Epithelial cell of prostate (primary cell): ENCODE data around the gene ITGA2.

Experiments
- DNase-seq: peaks from one replicate; pipeline ENCODE4 v3.0.0-alpha.2; 2011; ENCODE audit warnings: low read depth, low spot score
- H3K27ac ChIP-seq: fragments of 450-650 bp; 2 replicates; pipeline ENCODE4 v1.5.1; 2017; ENCODE audit warnings: mild to moderate bottlenecking

Gene ITGA2

DNA sequence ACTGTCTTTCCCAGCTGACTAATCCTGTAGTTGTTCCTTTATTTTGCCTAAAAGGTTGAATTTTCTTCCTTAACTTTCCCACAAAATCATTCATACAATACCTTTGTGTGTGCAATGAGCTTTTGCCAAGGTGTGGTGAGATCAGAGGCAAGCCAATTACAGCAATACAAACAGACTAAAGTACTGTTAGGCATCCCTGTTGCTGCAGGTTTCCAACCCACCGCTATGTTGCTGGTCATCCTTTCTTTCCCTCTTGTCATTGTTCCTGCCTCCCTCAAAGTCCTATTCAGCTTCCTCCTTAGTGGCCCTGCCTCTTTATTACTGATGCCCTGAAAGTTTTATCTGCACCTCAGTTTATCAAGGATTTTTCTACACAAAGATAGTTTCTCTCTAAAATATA is 22.1 kb downstream of the ITGA2 start:
- peak overlapping the region; percentile 95 for H3K27ac ChIP-seq
- DNase-seq, result no peak

DNA sequence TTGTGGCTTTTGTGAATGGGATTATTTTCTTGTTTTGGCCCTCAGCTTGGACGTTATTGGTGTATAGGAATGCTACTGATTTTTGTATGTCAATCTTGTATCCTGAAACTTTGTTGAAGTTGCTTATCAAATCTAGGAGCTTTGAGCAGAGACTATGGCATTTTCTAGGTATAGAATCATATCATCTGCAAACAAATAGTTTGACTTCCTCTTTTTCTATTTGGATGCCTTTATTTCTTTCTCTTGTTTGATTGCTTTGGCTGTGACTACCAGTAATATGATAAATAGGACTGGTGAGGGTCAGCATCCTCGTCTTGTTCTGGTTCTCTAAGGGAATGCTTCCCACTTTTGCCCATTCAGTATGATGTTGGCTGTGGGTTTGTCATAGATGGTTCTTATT is 24.7 kb downstream of the ITGA2 start:
- no peak for DNase-seq
- H3K27ac ChIP-seq, result peak overlapping the region; percentile 95

- no peak for DNase-seq
- peak overlapping the region; percentile 95 for H3K27ac ChIP-seq
Measured at GRCh38 chr5:53017383-53017782, 28.2 kb downstream of the ITGA2 start.

- DNase-seq, result no peak
- peak overlapping the region; percentile 95 for H3K27ac ChIP-seq
Measured at GRCh38 chr5:53017794-53018391, 28.7 kb downstream of the ITGA2 start.

DNA sequence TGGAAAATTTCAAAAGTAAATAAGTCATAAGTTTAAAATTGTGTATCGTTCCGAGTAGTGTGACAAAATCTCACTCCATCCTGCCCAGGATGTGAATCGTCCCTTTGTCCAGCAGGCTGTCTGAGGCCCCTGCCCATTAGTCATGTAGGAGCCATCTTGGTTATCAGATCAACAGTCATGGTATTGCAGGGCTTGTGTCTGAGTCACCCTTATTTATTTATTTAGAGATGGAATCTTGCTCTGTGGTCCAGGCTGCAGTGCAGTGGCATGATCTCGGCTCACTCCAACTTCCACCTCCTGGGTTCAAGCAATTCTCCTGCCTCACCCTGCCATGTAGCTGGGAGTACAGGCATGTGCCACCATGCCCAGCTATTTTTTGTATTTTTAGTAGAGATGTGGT is 30.2 kb downstream of the ITGA2 start:
- H3K27ac ChIP-seq, result peak overlapping the region; percentile 95
- peak; percentile 73 for DNase-seq

DNA sequence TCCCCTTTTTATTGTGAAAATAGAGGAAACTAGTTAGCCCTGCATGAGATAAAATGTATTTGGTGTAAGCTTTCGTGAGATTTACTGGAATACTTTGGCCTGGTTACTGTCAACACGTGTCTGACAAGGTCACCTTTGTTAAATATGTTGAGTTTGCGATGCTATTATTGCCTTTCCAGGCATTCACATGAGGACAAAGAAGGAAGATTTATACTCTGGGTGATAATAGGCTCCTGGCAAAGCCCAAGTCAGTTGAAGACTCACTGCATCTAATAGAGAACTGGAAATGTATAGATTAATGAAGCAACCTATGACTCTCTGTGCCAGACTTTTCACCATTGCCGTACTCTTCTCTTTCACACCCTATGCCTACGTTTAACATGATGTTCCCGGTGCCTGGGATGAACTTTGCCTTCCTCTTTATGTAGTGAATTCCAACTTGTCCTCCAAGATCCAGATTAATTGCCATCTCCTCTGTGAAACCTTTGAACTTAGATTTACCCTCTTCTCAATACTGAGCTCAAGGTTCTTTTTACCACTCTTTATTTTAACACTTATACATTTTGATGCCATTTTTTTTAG is 33.9 kb downstream of the ITGA2 start:
- H3K27ac ChIP-seq, result peak overlapping the region; percentile 95
- DNase-seq, result no peak

DNA sequence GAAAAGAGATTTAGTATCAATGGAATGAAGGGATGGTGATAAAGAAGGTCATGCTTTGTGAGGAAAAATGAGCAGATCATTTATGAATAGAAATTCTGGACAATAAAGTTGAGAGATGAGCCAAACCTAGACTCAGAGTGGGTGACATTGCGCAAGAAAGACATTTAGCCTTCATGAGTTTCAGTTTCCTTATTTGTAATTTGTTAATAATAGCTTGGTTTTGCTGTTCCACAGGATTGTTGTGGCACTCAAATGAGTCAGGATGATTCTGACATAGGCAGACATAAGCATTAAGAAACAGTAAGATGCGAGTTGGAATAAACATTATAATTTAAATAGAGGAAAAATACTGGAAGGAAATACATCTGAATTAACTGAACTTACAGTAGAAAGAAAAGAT is 34.8 kb downstream of the ITGA2 start:
- DNase-seq, result peak; percentile 59
- H3K27ac ChIP-seq, result peak overlapping the region; percentile 95

GRCh38 chr5:53024535-53024934 is 35.4 kb downstream of the ITGA2 start:
- DNase-seq, result no peak
- H3K27ac ChIP-seq, result peak overlapping the region; percentile 95

DNA sequence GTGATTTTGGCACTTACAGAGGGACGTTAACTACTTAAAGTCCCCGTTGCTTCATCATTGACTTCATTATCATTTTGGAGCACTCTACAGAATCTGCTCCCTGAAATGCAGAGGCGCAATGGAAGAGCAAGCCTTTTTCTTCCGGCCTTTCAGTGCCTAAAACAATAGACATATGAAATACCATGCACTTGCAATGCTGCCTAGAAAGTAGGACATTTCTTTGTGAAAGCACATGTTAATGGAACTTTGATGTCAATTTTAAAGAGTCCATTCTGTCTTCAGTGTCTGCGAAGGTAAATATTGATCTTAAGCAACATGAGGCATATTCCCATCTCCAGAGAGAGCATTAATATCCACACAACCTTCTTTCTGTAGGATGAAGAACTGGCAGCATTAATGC is 36.3 kb downstream of the ITGA2 start:
- peak overlapping the region; percentile 95 for H3K27ac ChIP-seq

DNA sequence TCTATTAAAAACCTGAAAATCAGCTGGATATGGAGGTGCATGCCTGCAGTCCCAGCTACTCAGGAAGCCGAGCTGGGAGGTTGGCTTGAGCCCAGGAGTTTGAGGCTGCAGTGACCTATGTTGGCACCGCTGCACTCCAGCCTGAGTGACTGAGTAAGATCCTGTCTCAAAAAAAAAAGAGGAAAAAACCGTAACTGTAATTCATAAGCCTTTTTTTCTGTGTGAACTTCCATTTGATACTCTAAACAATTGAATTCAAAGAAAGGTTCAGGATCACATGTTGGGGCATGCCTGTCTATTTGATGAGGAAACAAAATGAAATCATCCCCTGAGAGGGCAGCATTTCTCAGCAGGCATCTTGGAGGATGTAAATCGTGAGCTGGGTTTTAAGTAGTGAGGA is 38.8 kb downstream of the ITGA2 start:
- peak; percentile 76 for DNase-seq
- H3K27ac ChIP-seq, result peak overlapping the region; percentile 95

More for the DNA sequence above, 36.3 kb downstream of the ITGA2 start:
- no peak for DNase-seq

DNA sequence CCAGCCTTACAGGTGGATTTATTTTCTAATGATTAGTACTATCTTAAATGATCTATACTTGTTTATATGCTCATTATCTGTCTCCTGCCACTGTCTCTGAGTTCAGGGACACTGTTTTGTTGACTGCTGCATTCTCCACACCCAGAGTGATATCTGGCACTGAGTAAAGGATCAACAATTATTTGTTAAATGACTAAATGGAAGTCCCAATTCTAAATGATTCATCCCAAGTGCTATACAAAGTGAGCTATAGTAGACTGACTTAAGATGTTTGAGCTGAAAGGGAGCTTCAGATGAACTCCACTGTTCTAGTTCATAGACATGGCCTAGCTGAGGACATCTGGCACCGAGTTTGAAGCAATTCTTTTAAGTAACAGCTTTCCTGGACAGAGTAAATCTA is 40.5 kb downstream of the ITGA2 start:
- no peak for DNase-seq
- peak overlapping the region; percentile 95 for H3K27ac ChIP-seq

- H3K27ac ChIP-seq, result peak overlapping the region; percentile 95
- DNase-seq, result no peak
Measured at GRCh38 chr5:53030893-53031292, 41.7 kb downstream of the ITGA2 start.

- peak overlapping the region; percentile 95 for H3K27ac ChIP-seq
Measured at GRCh38 chr5:53031695-53032096, 42.5 kb downstream of the ITGA2 start.

GRCh38 chr5:53032188-53032587 is 43.0 kb downstream of the ITGA2 start:
- H3K27ac ChIP-seq, result peak overlapping the region; percentile 95
- no peak for DNase-seq

More at GRCh38 chr5:53031695-53032096, 42.5 kb downstream of the ITGA2 start:
- peak; percentile 61 for DNase-seq

GRCh38 chr5:53034832-53035231 is 45.7 kb downstream of the ITGA2 start:
- DNase-seq, result no peak
- H3K27ac ChIP-seq, result peak overlapping the region; percentile 95

DNA sequence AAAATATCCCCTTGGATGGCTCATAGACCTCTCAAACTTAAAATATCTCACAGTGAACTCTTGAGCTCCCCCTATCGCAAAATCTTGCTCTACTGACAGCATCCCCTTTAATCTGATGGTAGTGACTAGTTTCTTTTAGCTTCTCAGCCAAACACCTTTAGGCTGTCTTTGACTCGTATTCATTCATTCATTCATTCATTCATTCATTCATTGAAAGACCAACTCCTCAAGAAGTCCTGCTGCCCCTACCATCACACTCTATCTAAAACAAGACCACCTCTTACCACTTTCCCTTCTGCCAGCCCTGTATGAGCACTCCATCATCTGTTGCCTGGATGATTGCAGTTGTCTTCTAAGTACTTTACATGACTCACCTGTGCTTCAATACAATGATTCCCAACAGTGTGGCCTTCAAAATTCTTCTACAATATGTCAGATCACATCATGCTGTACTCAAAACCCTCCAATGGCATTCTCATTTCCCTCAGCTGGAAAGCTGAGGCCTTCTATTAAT is 46.8 kb downstream of the ITGA2 start:
- H3K27ac ChIP-seq, result peak overlapping the region; percentile 95
- peak; percentile 98 for DNase-seq

- peak overlapping the region; percentile 95 for H3K27ac ChIP-seq
- peak; percentile 82 for DNase-seq
Measured at GRCh38 chr5:53037141-53037859, 48.1 kb downstream of the ITGA2 start.

DNA sequence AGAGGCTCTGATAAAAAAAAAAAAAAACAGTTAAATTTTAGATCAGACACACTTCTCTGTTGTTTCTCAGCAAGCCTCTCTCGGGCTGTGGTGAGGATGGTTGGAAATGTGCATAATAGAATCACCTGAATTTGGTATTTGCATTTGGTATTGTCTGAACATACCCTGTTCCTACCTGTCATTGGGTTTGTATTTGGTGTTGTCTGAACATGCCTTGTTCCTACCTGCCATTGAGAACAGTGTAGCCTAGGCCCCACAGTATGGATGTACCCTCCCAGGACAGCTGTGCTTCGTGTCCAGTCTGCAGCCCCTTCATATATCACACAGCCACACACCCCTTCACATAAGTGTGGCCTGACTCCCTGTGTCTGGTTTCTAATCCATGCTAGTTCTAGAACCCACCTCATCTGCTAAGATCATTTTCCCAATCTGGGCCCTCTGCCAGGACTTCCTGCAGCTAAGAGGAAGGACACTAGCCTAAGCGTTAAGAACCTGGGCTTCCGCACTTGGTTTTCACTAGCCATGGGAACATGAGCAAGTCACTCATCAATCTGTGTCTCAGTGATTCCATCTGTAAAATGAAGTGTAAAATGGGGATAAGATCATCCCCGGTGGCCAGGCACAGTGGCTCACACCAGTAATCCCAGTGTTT is 49.2 kb downstream of the ITGA2 start:
- peak; percentile 69 for DNase-seq
- peak overlapping the region; percentile 95 for H3K27ac ChIP-seq

DNA sequence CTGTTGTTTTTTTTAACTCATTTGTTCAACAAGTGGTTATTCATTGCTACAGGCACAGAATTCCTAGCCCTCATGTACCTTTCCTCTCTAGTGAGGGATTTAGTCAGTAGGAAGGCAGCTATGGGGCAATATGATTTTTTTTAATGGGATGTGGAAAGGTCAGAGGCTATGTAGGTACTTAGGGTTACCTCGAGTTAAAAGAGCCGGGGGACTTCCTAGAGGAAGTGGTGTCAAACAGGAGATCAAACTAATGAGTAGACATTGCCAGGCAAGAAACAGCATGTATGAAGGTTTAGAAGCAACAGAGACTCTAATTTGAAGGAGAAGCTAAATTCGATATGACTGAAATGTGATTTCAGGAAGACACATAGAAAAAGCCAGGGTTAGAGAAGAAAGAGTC is 50.7 kb downstream of the ITGA2 start:
- H3K27ac ChIP-seq, result peak overlapping the region; percentile 95
- no peak for DNase-seq

- DNase-seq, result no peak
- peak overlapping the region; percentile 95 for H3K27ac ChIP-seq
Measured at GRCh38 chr5:53041071-53041692, 52.0 kb downstream of the ITGA2 start.
